GM13976 (cell line): ENCODE results near the gene MAFF.
"Not testable (repeated sequence)": the region's sequence is repeated elsewhere in the genome, so short reads cannot be mapped to it uniquely, and the experiment has no call there.

Experiments
- DNase-seq: peaks from one replicate; pipeline ENCODE4 v3.0.0; 2012; ENCODE audit warnings: low spot score
- in situ Hi-C: fragments of 300-500 bp; cut with MboI; formaldehyde crosslinking; loops from one replicate; pipeline ENCODE4 v1.12.0; 2022; ENCODE audit warnings: low sequenced_read_pairs, mixed read lengths, inconsistent platforms; ENCODE audit not compliant: unreplicated experiment
- TF ChIP-seq, protein P1 (sequence below): IDR thresholded peaks from 2 replicates; pipeline ENCODE4 v1.5.1; 2012; ENCODE audit warnings: borderline replicate concordance, mild to moderate bottlenecking; ENCODE audit not compliant: insufficient read depth; ENCODE audit errors: extremely low read depth, missing control alignments, control extremely low read depth

MAFF gene

GRCh38 chr22:38230916-38231315 lies 29.1 kb downstream of the MAFF start:
- TF ChIP-seq, protein P1, sequence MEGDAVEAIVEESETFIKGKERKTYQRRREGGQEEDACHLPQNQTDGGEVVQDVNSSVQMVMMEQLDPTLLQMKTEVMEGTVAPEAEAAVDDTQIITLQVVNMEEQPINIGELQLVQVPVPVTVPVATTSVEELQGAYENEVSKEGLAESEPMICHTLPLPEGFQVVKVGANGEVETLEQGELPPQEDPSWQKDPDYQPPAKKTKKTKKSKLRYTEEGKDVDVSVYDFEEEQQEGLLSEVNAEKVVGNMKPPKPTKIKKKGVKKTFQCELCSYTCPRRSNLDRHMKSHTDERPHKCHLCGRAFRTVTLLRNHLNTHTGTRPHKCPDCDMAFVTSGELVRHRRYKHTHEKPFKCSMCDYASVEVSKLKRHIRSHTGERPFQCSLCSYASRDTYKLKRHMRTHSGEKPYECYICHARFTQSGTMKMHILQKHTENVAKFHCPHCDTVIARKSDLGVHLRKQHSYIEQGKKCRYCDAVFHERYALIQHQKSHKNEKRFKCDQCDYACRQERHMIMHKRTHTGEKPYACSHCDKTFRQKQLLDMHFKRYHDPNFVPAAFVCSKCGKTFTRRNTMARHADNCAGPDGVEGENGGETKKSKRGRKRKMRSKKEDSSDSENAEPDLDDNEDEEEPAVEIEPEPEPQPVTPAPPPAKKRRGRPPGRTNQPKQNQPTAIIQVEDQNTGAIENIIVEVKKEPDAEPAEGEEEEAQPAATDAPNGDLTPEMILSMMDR = no peak
- in situ Hi-C loops = no loop called here
- no peak for DNase-seq

GRCh38 chr22:38232196-38232595 lies 30.4 kb downstream of the MAFF start:
- TF ChIP-seq, protein P1 = no peak
- no peak for DNase-seq
- in situ Hi-C loops = no loop called here

GRCh38 chr22:38233427-38233826 lies 31.6 kb downstream of the MAFF start:
- DNase-seq = no peak
- in situ Hi-C loops = no loop called here
- TF ChIP-seq, protein P1 = no peak

GRCh38 chr22:38233856-38234255 lies 32.1 kb downstream of the MAFF start:
- in situ Hi-C loops, DNase-seq: not testable (repeated sequence)

DNA sequence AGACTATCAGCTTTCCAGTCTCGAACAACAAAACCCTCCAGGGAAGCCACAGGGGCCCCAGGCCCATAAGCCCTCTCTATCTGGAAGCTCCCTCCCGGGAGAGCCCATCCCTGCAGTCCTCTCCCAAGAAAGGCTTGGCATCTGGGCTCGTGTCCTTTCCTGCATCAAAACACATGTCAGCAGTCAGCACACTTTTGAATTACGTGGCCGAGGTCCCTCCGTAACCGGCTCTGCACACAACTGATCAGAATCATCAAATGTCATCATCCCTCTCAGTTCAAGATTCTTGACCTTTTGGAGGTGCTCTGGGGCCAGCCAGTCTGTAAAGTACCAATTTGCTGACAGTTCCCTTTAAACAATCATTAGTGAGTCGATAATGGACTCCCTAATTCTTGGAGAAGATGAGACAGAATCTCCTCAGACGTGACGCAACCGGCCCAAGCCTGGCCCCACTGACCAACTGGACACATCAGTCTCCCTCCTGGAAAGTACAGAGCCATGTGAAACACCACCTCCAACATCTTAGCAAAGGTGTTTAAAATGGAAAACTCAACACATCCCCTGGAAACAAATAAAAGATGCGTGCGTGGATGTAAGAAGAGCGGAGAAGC lies 33.6 kb downstream of the MAFF start:
- TF ChIP-seq, protein P1 = no peak
- in situ Hi-C loops = no loop called here
- DNase-seq = no peak

DNA sequence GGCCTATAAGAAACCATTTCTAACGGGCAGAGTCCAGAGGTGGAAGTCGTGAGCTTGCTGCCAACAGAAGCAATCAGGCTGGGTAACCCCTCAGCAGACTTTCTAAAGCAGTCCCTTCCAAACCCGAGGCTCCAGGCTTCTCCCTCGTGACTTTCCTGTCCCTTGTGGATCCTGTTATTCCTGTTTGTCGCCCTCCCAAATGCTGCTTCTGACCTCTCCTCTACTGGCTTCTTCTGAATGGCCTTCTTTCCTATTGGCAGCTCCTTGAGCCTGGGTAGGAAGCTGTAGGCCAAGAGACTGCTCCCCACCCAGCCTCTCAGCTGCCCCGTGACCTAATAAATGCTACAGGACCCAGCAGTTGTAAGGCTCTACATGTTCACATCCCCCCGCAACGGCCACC lies 35.0 kb downstream of the MAFF start:
- TF ChIP-seq, protein P1 = no peak
- in situ Hi-C loops = no loop called here
- no peak for DNase-seq

DNA sequence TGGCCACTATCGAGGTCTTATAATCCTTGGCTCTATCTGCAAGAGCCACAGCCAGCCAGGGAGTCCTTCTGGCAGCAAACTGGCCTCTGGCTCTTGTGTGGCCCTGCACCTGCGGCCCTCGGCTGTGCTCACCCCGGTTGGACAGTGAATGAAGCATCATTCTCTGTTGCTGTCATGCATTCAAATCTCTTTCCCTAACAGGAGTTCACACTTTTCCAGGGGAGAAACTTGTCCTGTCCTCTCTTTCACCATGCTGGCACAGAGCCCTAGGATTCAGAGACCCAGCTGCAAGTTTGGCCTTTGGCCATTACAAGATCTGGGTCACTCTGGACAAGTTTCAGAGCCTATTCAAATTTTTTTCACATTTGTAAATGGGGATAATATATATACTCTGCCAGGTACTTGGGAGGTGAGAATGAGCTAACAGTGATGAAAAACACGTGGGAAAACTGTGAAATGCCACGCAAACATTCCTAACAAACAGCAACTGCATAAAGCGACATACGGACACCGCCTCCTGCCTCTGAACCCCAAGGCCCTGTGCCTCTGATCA lies 36.8 kb downstream of the MAFF start:
- DNase-seq = no peak
- TF ChIP-seq, protein P1 = no peak
- in situ Hi-C loops = no loop called here
